AG10803 (cell line): ENCODE measurements around the gene FOXO6.

Experiments
- DNase-seq: peaks from one replicate; pipeline ENCODE4 v3.0.0; 2010; ENCODE audit warnings: low read depth
- H3K4me3 ChIP-seq: 2 replicates; pipeline ENCODE4 v1.5.1; 2011; ENCODE audit warnings: mild to moderate bottlenecking, low read length, control low read depth
- TF ChIP-seq, protein P1 (sequence below): conservative IDR thresholded peaks from 2 replicates; pipeline ENCODE4 v1.5.1; 2011; ENCODE audit warnings: mild to moderate bottlenecking, low read length, control low read depth, inconsistent platforms

The FOXO6 gene

DNA sequence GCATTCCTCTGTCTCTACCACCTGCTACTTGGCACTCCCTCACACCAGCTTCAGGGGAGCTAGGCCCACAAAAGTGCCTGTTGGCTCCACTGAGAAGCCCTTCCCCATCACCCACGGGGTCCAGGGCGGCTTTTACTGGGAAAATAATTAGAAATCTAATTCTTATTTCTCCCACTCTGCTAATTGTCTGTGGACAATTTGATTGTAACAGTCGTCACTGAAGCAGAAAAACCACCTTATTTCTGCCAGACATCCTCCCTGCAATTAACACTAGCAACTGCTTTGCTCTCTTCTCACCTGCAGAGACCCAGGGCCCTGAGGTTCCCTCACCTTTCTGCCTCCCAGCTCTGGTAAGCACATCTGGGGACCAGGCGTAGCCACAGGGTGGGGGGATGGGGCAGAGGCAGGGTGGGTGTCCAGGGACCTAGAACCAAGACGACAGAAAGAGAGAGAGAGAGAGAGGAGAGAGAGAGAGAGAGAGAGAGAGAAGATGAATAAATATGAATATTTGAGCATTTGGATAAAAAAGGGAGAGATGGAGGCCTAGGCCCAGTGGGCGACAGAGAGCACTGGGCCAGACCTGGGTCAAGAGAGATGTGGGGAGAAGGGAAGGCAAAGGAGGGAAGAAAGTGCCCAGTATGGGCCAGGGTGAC lies 32.6 kb downstream of the FOXO6 start:
- DNase-seq: no peak
- H3K4me3 ChIP-seq: no peak overlapping the region
- TF ChIP-seq, protein P1, sequence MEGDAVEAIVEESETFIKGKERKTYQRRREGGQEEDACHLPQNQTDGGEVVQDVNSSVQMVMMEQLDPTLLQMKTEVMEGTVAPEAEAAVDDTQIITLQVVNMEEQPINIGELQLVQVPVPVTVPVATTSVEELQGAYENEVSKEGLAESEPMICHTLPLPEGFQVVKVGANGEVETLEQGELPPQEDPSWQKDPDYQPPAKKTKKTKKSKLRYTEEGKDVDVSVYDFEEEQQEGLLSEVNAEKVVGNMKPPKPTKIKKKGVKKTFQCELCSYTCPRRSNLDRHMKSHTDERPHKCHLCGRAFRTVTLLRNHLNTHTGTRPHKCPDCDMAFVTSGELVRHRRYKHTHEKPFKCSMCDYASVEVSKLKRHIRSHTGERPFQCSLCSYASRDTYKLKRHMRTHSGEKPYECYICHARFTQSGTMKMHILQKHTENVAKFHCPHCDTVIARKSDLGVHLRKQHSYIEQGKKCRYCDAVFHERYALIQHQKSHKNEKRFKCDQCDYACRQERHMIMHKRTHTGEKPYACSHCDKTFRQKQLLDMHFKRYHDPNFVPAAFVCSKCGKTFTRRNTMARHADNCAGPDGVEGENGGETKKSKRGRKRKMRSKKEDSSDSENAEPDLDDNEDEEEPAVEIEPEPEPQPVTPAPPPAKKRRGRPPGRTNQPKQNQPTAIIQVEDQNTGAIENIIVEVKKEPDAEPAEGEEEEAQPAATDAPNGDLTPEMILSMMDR: no peak

DNA sequence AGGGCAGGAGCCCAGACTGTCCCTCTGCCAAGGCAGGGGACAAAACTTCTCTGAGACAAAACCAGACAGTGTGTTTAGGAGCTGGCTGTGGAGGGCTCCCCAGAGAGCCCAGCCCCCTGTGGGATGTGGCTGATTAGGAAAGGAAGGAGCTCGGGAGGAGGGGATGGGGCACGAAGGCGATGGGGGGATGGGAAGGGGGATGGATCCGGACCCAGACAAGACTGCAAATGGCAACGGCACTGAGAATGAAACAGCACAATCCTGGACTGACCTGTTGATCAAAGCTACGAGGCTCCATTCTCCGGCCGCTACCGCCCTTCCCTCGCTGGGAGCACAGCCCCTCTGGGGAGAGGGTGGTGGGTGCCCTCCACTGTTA lies 33.1 kb downstream of the FOXO6 start:
- TF ChIP-seq, protein P1: no peak
- DNase-seq: no peak
- no peak overlapping the region for H3K4me3 ChIP-seq

DNA sequence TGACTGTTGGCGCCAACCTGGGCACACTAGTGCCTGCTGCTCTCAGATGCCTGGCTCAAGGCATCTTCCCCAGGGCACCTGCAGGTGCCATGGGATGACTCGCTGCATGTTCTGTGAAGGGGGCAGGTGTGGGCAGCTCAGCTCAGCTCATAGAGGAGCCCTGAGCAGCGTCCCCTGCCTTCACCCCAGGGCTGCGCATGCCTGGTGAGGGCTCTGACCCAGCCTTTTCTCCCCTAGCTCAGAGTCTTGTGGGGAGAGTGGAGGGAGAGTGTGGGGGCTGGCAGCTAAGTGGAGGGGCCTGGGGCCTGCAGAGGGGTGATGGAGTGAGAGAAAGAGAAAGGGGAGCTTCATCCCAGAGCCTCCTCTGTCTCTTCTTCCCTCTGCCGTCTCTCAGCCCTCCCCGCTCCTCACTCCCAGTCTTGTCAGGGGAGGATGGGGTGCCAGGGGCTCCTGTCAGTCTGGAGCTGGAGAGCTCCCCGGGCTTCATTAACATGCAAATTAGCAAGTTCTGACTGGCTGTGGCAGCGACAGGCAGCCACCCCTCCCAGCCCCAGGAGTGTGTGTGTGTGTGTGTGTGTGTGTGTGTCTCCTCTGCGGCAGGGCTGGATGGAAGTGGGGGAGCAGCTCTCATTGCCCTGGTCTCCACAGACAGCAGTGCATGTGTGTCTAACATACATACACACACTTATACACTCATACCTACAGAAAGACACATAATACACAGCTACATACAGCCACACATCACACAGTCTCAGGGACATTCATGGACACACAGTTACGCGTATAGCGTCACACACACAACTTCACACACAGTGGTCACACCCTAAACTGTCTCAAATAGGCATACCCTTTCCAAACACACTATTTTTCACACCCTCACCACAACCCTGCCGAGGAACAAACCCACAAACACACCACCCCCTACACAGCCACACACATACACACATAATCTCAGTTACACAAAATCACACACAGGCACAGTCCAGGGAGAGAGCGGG lies 34.0 kb downstream of the FOXO6 start:
- TF ChIP-seq, protein P1: no peak
- H3K4me3 ChIP-seq: no peak overlapping the region
- no peak for DNase-seq

DNA sequence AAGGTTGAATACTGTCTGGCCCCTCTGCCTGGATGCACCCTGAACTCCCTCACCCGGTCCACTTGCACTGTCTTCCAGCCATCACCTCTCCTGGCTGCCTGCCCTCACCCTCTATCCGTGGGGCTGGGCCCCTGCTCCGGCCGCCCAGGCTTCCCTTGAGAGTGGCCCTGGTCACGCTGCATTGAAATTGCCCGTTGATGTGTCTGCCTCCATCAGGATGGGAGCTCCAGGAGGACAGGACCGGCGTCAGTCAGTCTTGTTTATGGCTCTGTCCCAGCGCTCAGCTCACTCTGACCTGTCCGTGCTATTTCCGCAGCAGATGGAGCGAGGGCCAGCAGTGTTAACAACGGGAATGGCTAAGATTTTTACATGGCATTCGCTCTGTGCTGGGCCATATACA lies 34.9 kb downstream of the FOXO6 start:
- no peak overlapping the region for H3K4me3 ChIP-seq
- TF ChIP-seq, protein P1: no peak
- no peak for DNase-seq

DNA sequence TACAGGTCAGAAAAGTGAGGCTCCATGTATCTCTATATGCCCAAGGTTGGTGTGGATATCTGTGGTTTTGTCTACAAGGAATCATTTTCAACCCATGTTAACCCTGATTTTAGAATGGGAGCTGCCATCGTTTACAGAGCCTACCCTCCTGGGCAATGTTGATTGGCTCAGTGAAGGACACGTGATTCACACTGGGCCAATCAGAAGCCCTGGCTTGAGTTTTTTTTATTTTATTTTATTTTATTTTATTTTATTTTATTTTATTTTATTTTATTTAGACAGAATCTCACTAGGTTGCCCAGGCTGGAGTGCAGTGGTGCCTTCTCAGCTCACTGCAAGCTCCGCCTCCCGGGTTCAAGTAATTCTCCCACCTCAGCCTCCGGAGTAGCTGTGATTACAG lies 35.8 kb downstream of the FOXO6 start:
- H3K4me3 ChIP-seq: no peak overlapping the region
- TF ChIP-seq, protein P1: no peak
- DNase-seq: no peak

DNA sequence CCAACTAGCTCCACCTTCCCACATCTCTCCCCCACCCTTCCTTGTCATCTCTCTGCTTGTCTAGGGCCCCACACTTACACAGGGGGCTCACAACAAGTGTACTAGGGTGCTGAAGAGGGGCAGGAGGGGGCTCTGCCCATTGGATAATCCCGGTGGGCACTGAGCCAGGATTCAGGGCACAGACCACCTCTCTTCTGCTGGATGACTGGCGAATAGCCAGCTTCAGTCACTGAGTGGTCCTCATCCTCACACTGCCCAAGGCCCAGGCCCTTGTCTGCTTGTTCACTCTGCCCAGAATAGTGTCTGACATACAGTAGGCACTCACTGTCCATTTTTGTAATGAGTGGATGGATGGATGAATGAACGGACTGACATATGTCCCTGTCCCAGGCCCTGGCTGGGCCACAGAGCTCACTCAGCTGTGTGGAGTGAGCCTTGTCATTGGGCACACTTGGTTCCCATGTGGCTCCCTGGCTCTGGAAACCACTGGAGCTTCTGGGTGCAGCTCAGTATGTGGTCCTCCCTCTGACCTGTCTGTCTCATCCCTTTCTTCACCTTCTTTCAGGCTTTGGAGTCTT lies 36.6 kb downstream of the FOXO6 start:
- DNase-seq: no peak
- H3K4me3 ChIP-seq: no peak overlapping the region
- TF ChIP-seq, protein P1: no peak
